Lung microvascular endothelial cell (primary cell): ENCODE data around the gene GCLC. TPM values are rescaled to one million over a fixed set of nuclear protein-coding genes. Genes with fewer than 3 reads are reported as not detected.
"Not testable (repeated sequence)": the region's sequence is repeated elsewhere in the genome, so short reads cannot be mapped to it uniquely, and the experiment has no call there.

Experiments
- DNase-seq, 2 donors: peaks; one replicate each; pipeline versions ENCODE4 v3.0.0 to v3.0.0-alpha.2; 2010; ENCODE audit warnings: low read depth in 2 of 2
- total RNA-seq: library from RNA; depleted of rRNA; stranded (reverse); fragments of >200 nt; gene quantifications from 2 replicates; pipeline ENCODE4 v1.2.1, GENCODE V29; 2014

Gene GCLC
- total RNA-seq, 1 donor from 2014 or later, result 25.8 TPM

GRCh38 chr6:53564401-53565065, 19.6 kb upstream of the GCLC start:
- DNase-seq, result no peak

GRCh38 chr6:53556986-53557715, 12.2 kb upstream of the GCLC start:
- no peak for DNase-seq

DNA sequence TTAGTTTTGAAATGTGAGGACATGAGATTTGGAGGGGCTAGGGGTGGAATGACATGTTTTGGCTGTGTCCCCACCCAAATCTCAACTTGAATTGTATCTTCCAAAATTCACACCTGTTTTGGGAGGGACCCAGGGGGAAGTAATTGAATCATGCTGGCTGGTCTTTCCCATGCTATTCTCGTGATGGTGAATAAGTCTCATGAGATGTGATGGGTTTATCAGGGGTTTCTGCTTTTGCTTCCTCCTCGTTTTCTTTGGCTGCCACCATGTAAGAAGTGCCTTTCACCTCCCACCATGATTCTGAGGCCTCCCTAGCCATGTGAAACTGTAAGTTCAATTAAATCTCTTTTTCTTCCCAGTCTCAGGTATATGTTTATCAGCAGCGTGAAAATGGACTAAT, 8.7 kb upstream of the GCLC start:
- not testable (repeated sequence) for DNase-seq

GRCh38 chr6:53551681-53552080, 6.8 kb upstream of the GCLC start:
- not testable (repeated sequence) for DNase-seq

- DNase-seq, result peak; percentile 98
Observed at GRCh38 chr6:53547811-53548496, 3.1 kb upstream of the GCLC start.

DNA sequence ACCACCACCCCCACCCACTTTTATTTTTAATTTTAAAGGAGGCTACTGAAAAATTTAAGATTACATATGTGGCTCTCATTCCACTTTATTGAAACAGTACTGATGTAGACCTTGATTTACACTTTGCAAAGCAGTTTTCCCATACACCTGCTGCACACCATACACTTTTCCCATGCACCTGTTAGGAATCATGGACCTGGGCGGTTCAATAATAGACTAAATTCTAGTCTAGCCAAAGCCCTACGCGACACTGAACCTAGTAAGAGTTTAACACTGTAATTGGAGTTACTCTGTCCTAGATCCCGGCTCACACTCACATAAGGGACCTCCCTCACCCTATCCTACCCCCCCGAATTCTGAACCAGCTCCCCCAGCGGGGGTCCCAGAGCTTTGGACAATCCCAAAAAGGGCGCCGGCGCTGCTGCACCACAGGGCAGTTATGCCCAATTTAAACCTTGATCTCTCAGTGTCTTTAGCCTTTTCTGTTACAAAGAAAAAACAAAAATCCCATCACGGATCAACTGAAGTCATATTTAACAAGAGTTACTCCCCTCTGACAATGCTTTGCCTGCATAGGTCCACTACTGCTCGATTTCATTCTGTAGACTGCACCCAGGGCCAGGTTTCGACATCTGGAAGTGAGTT, 2.4 kb upstream of the GCLC start:
- DNase-seq, result no peak

- no peak for DNase-seq
Observed at GRCh38 chr6:53546281-53546680, 1.4 kb upstream of the GCLC start.

- DNase-seq, result peak in 1 of 2 donors; percentile 14
Observed at GRCh38 chr6:53544217-53544469, 758 bp downstream of the GCLC start.

DNA sequence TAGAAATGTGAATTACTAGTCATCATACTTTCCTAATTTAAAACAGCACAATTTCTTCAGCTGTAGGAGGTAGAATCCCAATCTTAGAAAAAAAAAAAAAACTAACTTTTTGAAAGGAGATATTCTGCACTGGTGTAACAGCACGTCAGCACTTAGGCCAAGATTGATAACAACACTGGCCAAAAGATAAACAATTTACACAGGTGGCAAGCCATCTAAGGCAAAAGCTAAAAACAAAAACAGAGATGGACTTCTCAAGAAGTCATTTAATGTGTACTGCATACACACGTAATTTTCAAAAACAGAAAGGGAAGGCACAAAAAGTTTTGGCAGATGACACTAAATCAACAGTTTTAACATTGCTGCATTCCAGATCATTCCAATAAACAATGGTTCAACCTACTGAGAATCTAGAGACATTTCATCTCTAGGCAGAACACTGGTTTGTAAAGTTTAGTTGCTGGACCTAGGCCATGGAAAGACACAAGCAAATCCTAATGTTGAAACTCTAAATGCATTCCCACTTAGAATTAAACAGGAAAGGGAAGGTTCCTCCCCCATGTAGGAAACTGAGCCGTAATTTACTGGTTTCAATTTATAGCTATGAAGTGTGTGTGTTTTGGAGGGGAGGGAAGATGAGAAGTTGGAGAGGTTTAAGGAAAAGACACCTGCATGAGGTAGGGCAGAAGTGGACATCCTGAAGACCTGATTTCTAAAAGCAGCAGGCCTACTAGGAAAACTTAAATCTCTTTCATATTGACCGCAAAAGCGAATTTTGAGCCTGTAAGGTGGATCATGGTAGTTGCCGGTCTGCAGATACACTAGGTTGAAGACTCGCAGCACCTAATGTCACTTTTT, 1.3 kb downstream of the GCLC start:
- DNase-seq, result peak; percentile 17 to 54

- no peak for DNase-seq
Observed at GRCh38 chr6:53541900-53542299, 3.0 kb downstream of the GCLC start.

GRCh38 chr6:53540129-53540692, 4.7 kb downstream of the GCLC start:
- no peak for DNase-seq

- DNase-seq, result no peak
Observed at GRCh38 chr6:53539561-53539960, 5.3 kb downstream of the GCLC start.

DNA sequence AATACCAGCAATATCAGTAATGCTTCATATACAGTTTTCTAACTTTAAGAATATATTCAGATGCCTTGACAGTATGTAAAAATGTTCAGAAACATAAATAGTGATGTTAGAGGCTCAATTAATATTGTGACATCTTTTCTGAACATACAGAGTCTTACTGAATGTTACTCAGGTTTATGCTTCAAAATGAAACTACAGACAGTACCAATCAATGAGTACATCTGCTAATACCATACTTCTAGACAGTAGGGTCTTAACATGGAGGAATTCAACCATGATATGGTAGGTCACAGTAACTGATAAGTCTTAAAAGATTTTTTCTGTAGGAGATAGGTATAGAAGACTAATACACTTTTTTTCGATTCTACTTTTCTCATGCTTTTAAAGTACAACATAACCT, 8.3 kb downstream of the GCLC start:
- no peak for DNase-seq

GRCh38 chr6:53532942-53533341, 12.0 kb downstream of the GCLC start:
- DNase-seq, result no peak

- DNase-seq, result no peak
Observed at GRCh38 chr6:53532061-53532797, 12.7 kb downstream of the GCLC start.

- DNase-seq, result no peak
Observed at GRCh38 chr6:53530780-53531386, 14.0 kb downstream of the GCLC start.

DNA sequence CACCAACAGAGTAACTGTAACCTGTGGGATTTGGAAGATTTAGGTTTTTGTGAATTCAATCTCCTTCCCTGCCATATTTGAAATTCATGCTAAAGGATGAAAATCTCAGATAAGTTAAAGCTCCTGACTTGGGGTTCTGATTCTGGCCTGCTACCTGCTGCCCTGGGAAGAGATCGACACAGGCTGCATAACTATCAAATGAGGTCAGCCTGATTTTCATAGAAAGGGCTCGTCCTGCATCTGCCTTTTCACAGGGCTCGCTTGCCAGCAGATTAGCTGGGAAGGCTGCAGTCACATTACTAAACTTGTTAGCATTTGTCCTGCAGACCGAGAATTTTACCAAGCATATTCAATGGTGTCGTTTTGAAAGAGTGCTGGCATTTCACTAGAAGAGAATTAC, 14.6 kb downstream of the GCLC start:
- no peak for DNase-seq

- no peak for DNase-seq
Observed at GRCh38 chr6:53529324-53530036, 15.4 kb downstream of the GCLC start.

- no peak for DNase-seq
Observed at GRCh38 chr6:53528107-53528506, 16.8 kb downstream of the GCLC start.
